Psoas muscle (tissue), 8 donors: ENCODE measurements around the gene SNCB. TPM values are rescaled to one million over a fixed set of nuclear protein-coding genes. Genes with fewer than 3 reads are reported as not detected.

Source experiments
- ATAC-seq, 4 donors: fragments of 200-7000 bp; cut with Tn5 transposase; one replicate each; pipeline ENCODE4 v1.9.1; 2020; ENCODE audit warnings: moderate library complexity in 3 of 4, mild to moderate bottlenecking in 2 of 4
- DNase-seq, 2 donors: peaks; one replicate each; pipeline ENCODE4 v3.0.0-alpha.2; 2020
- H3K27ac ChIP-seq: fragments of 200-600 bp; one replicate; pipeline ENCODE4 v1.8.0; 2022
- H3K27me3 ChIP-seq, 3 donors: fragments of 200-600 bp in 1 of 3; one replicate each; pipeline versions ENCODE4 v1.6.1 to v1.8.0; 2013 to 2022; ENCODE audit warnings: low read length in 2 of 3, mild to moderate bottlenecking in 2 of 3, moderate library complexity in 1 of 3; ENCODE audit not compliant: insufficient read depth in 3 of 3
- H3K36me3 ChIP-seq, 2 donors: fragments of 200-600 bp in 1 of 2; one replicate each; pipeline versions ENCODE4 v1.6.1 to v1.8.0; 2013 to 2022; ENCODE audit warnings: low read depth in 1 of 2, mild to moderate bottlenecking in 1 of 2, moderate library complexity in 1 of 2; ENCODE audit not compliant: insufficient read depth in 1 of 2
- H3K4me1 ChIP-seq: fragments of 200-600 bp; one replicate; pipeline ENCODE4 v1.8.0; 2022
- H3K4me3 ChIP-seq: fragments of 200-600 bp; one replicate; pipeline ENCODE4 v1.8.0; 2022; ENCODE audit warnings: mild to moderate bottlenecking
- H3K9me3 ChIP-seq: fragments of 200-600 bp; one replicate; pipeline ENCODE4 v1.8.0; 2022
- WGBS, 3 donors: extraction: QIAGEN DNeasy Blood & Tissue Kit; methylation state at CpG; one replicate each; pipeline versions ENCODE4 v1.1.6 to v1.1.7; 2013; 5-methylcytosine and 5-hydroxymethylcytosine counted together
- intact Hi-C, 2 donors: fragments of 100-400 bp; cut with DNase I; formaldehyde crosslinking; loops; one replicate each; pipeline versions ENCODE4 v1.11.0 to v1.14.2; 2022
- polyA plus RNA-seq, 3 donors: library from polyadenylated mRNA; stranded (reverse); fragments of 200-250 nt; gene quantifications; one replicate each; pipeline ENCODE4 v1.2.3, GENCODE V29; 2013
- total RNA-seq, 4 donors: library from RNA; stranded (reverse); fragmentation: NEBNext Ultra II Directional in 2 of 4; extraction: Animal tissue kit (Norgen Biotek cat#: 25700) in 2 of 4; gene quantifications; one replicate each; pipeline versions ENCODE4 v1.2.1 to v1.2.4, GENCODE V29; 2021 to 2023
- TF ChIP-seq, protein P1 (sequence below): fragments of 200-600 bp; IDR thresholded peaks from one replicate; pipeline ENCODE4 v1.8.0; 2022; ENCODE audit warnings: antibody characterized with exemption
- donor health status: healthy with polysubstance abuse.
- donor health status: DM: no; HTN: no; CAD: no; lungs with moderate emphysema.
- donor health status: Bipolar disorder and iron deficiency.
- donor health status: healthy.
- donor health status: DM: yes; HTN: yes; CAD: no.
- donor health status: DM: no; HTN: no; CAD: no.
- donor health status: DM: no; HTN: no; CAD: no.
- donor health status: DM: yes; HTN: yes; CAD: no.

Gene SNCB
- total and polyA plus RNA-seq, 7 donors = 0.32 to 1.2 (median 0.42) TPM

DNA sequence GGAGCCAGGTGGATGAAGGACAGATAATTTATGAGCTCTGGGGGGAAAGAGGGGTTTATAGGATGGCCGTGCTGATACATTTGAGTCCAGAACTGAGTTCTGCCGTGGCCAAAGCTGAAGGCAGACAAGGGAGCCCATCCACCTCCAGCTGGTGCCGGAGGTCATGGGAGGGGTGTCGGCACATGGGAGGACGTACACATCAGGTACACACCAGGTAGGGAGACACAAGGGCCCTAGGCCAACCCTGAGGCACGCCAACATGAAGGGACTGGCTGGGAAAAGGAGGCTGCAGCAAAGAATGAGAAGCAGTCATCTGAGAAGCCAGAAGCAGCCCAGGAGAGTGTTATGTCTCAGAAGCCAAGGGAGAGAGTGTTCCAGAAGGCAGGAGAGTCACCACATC, 18.3 kb downstream of the SNCB start:
- ATAC-seq (no peak), DNase-seq (no peak)
- H3K9me3 ChIP-seq = no peaks in the 10 kb centered on the region
- H3K27ac ChIP-seq = no peak overlapping the region
- H3K4me3 ChIP-seq = no peak overlapping the region
- 81 to 83% (median 82%) methylated on average over 6 of the region's 6 CpGs for WGBS, 3 donors
- H3K36me3 ChIP-seq = no peaks in the 10 kb centered on the region
- intact Hi-C loops = loop anchor here in 1 of 2 donors (5.0 kb wide), 1 partner anchor 35 kb away; the partner anchor contains the start of gene TSPAN17
- H3K27me3 ChIP-seq = peaks cover 0 to 53% (median 7%) of the 10 kb centered on the region in 3 donors
- TF ChIP-seq, protein P1, sequence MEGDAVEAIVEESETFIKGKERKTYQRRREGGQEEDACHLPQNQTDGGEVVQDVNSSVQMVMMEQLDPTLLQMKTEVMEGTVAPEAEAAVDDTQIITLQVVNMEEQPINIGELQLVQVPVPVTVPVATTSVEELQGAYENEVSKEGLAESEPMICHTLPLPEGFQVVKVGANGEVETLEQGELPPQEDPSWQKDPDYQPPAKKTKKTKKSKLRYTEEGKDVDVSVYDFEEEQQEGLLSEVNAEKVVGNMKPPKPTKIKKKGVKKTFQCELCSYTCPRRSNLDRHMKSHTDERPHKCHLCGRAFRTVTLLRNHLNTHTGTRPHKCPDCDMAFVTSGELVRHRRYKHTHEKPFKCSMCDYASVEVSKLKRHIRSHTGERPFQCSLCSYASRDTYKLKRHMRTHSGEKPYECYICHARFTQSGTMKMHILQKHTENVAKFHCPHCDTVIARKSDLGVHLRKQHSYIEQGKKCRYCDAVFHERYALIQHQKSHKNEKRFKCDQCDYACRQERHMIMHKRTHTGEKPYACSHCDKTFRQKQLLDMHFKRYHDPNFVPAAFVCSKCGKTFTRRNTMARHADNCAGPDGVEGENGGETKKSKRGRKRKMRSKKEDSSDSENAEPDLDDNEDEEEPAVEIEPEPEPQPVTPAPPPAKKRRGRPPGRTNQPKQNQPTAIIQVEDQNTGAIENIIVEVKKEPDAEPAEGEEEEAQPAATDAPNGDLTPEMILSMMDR = no peak
- H3K4me1 ChIP-seq = no peaks in the 10 kb centered on the region

DNA sequence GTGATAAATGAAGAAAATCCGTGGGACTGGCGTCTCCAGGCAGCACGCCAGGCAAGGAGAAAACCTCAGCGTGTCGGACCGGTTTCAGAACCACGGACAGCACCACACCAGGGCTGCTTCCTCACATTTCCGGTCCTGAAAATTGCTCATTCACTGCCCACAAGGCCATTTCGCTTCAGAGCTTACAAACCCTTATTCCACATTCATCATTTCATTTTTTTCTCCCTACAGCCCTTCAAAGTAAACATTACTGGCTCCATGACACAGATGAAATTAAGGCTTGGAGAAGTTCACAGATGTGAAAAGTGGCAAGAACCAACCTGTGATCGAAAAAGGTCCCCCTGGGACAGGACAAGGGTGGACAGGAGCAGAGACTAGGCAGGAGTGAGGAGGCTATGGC, 18.9 kb downstream of the SNCB start:
- 10% methylated on average over 10 of the region's 10 CpGs for WGBS, 3 donors
- TF ChIP-seq, protein P1 = no peak
- DNase-seq (peak; percentile 82 to 84), ATAC-seq (no peak)
- no peaks in the 10 kb centered on the region for H3K36me3 ChIP-seq
- peaks cover 0 to 49% (median 4%) of the 10 kb centered on the region in 3 donors for H3K27me3 ChIP-seq
- no peaks in the 10 kb centered on the region for H3K9me3 ChIP-seq
- intact Hi-C loops = loop anchor here in 1 of 2 donors (5.0 kb wide), 1 partner anchor 36 kb away; the partner anchor contains the start of gene TSPAN17
- H3K27ac ChIP-seq = no peak overlapping the region
- no peaks in the 10 kb centered on the region for H3K4me1 ChIP-seq
- H3K4me3 ChIP-seq = no peak overlapping the region

GRCh38 chr5:176610435-176610773, 19.9 kb downstream of the SNCB start:
- Histone ChIP-seq H3K4me3 (peak overlapping the region; percentile 67), H3K4me1 (no peaks in the 10 kb centered on the region), H3K27me3 (peaks cover 0 to 43% (median 4%) of the 10 kb centered on the region in 3 donors), H3K27ac (no peak overlapping the region), H3K36me3 (no peaks in the 10 kb centered on the region), H3K9me3 (no peaks in the 10 kb centered on the region)
- no peak for ATAC-seq
- TF ChIP-seq, protein P1 = peak; percentile 1
- intact Hi-C loops = loop anchor here in 1 of 2 donors (5.0 kb wide), 1 partner anchor 37 kb away; the partner anchor contains the start of gene TSPAN17
- DNase-seq = no peak
- WGBS, 3 donors = 2 to 4% (median 3%) methylated on average over 20 to 31 of the region's 31 CpGs

DNA sequence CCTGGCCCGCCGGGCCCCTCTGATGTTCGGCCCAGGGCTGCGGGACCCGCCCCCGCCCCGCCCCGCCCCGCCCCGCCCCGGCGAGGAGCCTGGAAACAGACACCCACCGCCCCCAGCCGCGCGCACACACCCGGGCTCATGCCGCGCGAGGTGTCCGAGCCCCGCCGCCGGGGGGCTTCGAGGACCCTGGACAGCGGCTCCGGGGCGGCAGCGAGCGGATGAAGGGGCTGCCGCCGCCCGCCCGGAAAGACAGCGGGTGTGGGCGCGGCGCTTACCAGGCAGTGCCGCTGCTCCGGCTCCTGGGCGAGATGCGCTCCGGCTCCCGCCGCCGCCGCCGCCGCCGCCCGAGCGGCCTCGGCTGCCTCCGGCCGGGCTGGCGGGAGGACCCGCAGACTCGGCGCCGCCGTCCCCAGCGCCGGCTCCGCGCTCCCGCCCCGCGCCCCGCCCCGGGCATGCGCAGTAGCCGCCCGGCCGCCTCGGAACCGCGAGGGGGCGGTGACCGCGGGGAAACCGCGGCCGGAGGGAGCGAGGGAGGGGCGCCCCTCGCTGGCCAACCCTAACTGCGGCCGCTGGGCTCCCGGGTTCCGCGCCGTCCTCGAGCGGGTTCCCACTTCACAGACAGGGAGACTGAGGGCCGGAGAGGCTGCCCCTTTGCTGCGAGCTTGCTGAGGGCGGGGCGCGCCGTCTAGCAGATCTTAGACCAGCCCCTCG, 20.5 kb downstream of the SNCB start, which contains the start of gene GPRIN1:
Gene GPRIN1, minus strand, starts transcription at position 433 of the 711 bp plus-strand sequence. CDS start 10,322 bp downstream, outside the sequence.
- Histone ChIP-seq H3K36me3 (no peaks in the 10 kb centered on the region), H3K9me3 (no peaks in the 10 kb centered on the region), H3K4me1 (no peaks in the 10 kb centered on the region), H3K27ac (no peak within 1 kb of the TSS), H3K4me3 (peak within 1 kb of the TSS; percentile 67), H3K27me3 (peaks cover 0 to 40% (median 4%) of the 10 kb centered on the region in 3 donors)
- ATAC-seq = peak; percentile 82 to 93 (median 86)
- intact Hi-C loops = loop anchor here in 1 of 2 donors (5.0 kb wide), 1 partner anchor 37 kb away; the partner anchor contains the start of gene TSPAN17
- DNase-seq = peak; percentile 63 to 70
- TF ChIP-seq, protein P1 = peak; percentile 38
- 0 to 1% (median 0%) methylated on average over 29 to 100 of the region's 101 CpGs for WGBS, 3 donors
